Stimulated activated effector memory CD8-positive, alpha-beta T cell treated with anti-CD3 and anti-CD28 coated beads, Interleukin-12 subunit alpha, Interleukin-12 subunit beta, amount 100 ng/mL, for 72 hours (primary cell): Measurements from ENCODE around the gene SCYL3.
"Not testable (repeated sequence)": the region's sequence is repeated elsewhere in the genome, so short reads cannot be mapped to it uniquely, and the experiment has no call there.

Experiments used
- ATAC-seq: fragments of 150-1000 bp; cut with Tn5 transposase; 2 replicates; pipeline ENCODE4 v1.10.0; 2021
- DNase-seq, 2 donors: peaks; one replicate each; pipeline ENCODE4 v3.0.0; 2021 to 2022; ENCODE audit warnings: low spot score in 2 of 2
- H3K27ac Mint-ChIP-seq: one replicate; pipeline ENCODE4 v1.8.0; 2022; ENCODE audit warnings: mild to moderate bottlenecking, mixed read lengths
- H3K36me3 Mint-ChIP-seq: one replicate; pipeline ENCODE4 v1.8.0; 2022; ENCODE audit warnings: mild to moderate bottlenecking, mixed read lengths
- H3K4me1 Mint-ChIP-seq: one replicate; pipeline ENCODE4 v1.8.0; 2022; ENCODE audit warnings: mixed read lengths
- H3K4me3 Mint-ChIP-seq: one replicate; pipeline ENCODE4 v1.8.0; 2022; ENCODE audit warnings: mild to moderate bottlenecking, mixed read lengths
- H3K9me3 Mint-ChIP-seq: one replicate; pipeline ENCODE4 v1.8.0; 2022; ENCODE audit warnings: mixed read lengths

Gene SCYL3

DNA sequence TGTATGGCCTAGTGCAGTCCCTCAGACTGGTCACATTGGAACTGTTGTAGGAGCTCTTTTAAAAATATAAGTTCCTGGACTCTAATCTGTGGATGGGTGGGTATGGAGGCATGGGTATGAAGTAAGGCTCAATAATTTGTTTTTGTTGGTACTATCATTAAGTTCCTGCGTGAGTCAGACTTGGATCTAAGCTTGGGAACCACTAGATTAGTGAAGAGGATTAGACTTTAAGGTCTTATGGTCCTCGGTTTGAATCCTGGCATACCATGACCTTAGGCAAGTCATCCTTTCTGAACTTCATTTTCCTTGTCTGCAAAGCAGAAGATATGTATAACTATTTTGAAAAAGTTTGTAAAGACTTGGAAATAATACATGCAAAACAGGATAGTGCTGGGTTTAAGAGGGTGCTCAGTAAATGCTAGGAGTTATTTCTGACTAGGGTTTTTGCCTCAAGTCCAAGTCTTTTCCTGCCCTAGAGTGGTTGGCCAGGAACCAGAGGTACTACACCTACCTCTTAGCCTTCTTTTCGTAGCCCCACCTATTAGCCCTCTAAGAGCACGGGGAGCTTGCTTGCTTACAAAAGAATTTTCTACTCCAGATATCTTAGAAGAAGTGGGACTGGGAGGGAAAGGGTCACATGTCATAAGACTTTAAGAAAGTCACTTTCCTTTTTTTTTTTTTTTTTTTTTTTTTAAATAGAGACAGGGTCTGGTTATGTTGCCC lies 60.4 kb downstream of the SCYL3 start:
- Mint-ChIP-seq H3K36me3 (peaks cover 58% of the 10 kb centered on the region), H3K4me1 (no peaks in the 10 kb centered on the region), H3K4me3 (no peak overlapping the region), H3K9me3 (no peaks in the 10 kb centered on the region), H3K27ac (peak overlapping the region; percentile 3)
- ATAC-seq (no peak), DNase-seq (no peak)

DNA sequence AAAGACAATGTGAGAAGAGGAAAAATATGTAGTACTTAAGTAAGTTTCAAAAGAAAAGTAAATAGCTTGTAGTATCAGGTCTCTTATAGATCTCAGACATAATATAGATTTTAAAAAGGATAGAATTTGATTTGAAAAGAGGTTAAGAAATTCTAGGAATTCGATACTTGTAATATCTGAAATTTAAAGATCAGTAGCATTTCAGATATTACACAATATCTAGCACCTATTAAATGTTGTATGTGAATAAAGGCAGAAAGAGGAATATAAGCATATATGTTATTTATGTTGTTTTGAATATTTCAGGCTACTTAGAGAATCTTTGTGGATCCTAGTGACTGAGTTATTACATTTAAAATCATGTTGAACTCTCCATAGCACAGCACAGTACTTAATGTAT lies 64.0 kb downstream of the SCYL3 start:
- no peaks in the 10 kb centered on the region for H3K9me3 Mint-ChIP-seq
- no peak overlapping the region for H3K27ac Mint-ChIP-seq
- DNase-seq (no peak), ATAC-seq (no peak)
- H3K36me3 Mint-ChIP-seq = peaks cover 70% of the 10 kb centered on the region
- H3K4me1 Mint-ChIP-seq = no peaks in the 10 kb centered on the region
- H3K4me3 Mint-ChIP-seq = no peak overlapping the region

DNA sequence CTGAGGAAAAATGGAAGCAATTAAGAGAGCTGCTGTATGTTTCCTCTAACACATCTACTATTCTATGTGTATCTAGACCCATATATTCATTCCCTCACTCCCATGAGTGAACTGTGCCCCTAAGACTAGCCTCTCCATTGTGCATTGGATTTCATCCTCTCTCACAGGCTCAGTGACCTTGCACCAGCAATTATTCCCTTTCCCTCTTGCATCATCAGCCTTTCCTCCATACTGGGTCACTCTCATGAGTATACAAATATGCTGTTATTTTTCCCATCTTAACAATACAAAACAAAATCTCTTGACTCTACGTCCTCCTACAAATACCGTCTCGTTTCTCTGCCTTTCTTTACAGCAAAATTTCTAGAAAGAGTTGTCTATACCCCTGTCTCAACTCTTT lies 69.5 kb downstream of the SCYL3 start:
- Mint-ChIP-seq H3K4me1 (no peaks in the 10 kb centered on the region), H3K27ac (no peak overlapping the region), H3K4me3 (no peak overlapping the region), H3K36me3 (peaks cover 48% of the 10 kb centered on the region), H3K9me3 (no peaks in the 10 kb centered on the region)
- DNase-seq (no peak), ATAC-seq (no peak)

DNA sequence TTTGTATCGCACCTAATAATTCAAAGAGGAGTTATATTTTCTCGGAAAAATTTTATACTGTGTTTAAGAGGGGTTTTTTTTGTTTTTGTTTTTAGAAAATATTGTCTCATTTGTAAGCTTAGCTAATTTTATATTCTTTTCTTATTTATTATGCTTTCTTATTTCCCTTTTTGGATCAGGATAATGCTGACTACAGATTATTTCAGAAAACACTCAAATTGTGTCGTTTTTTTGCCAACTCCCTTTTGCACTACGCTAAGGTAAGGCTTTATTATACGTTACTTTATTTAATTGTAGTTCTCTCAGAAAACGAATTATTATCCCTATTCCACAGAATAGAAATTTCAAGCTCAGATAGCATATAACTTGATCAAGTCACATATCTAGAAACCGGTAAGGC lies 72.2 kb downstream of the SCYL3 start:
- ATAC-seq (no peak), DNase-seq (no peak)
- H3K36me3 Mint-ChIP-seq = peaks cover 22% of the 10 kb centered on the region
- no peak overlapping the region for H3K27ac Mint-ChIP-seq
- H3K4me1 Mint-ChIP-seq = no peaks in the 10 kb centered on the region
- H3K4me3 Mint-ChIP-seq = no peak overlapping the region
- H3K9me3 Mint-ChIP-seq = no peaks in the 10 kb centered on the region

DNA sequence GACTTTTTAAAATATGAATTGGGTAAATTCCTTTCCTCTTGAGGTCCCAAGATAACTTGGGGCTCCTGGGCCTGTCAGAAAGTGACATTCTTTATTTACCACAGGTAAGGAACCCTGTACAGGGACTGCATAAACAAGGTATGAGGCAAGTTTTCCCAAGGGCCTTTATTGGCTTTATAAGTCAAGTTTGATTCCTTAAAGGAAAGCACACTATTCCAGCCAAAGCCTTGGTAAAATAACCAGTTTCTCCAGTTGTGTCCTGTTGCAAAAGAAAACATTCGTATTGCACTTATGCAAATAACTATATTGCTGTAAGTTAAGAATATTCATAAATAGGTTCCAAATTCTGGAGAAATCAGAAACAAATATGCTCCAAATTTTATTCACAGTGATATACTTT lies 77.1 kb downstream of the SCYL3 start:
- H3K9me3 Mint-ChIP-seq = no peaks in the 10 kb centered on the region
- H3K36me3 Mint-ChIP-seq = peaks cover 13% of the 10 kb centered on the region
- no peak for DNase-seq
- ATAC-seq = no peak
- H3K27ac Mint-ChIP-seq = no peak overlapping the region
- no peak overlapping the region for H3K4me3 Mint-ChIP-seq
- H3K4me1 Mint-ChIP-seq = no peaks in the 10 kb centered on the region

DNA sequence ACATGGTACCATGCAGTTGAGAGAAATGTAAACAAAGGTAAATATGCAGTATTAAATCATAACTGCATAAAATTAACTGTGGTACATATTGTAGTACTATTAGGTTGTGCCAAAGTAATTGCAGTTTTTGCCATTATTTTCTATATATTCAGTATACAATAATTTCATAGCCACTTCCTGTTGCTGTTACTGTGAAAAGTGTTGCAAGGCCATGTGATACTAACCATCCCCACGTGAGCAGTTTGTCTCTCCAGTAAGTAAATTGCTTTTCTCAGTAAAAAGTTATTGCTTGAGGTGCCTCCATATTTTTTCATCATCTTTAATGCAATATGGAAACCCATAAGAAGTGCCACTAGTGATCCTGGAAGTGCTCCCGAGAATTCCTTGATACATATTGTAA lies 79.4 kb downstream of the SCYL3 start:
- Mint-ChIP-seq H3K9me3 (no peaks in the 10 kb centered on the region), H3K4me3 (no peak overlapping the region), H3K4me1 (no peaks in the 10 kb centered on the region), H3K27ac (no peak overlapping the region), H3K36me3 (peaks cover 26% of the 10 kb centered on the region)
- DNase-seq (no peak), ATAC-seq (no peak)

DNA sequence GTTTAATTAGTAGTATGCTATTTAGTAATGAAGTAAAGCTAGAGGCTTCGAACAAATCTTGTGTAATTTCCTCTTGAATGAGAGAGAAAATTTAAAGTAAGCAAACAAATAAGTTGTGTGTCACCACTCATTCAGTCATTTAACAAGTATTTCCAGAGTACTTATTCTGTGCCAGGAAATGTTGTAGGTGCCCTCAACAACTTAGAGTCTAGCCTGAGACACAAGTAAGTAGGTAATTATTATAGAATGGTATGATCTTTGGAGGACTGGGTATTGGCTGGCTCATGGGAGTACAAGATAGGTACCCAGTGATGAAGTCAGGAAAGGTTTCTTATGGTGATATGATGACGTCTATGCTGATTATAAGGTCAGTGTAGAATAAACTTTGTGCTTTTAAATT lies 81.6 kb downstream of the SCYL3 start:
- no peak overlapping the region for H3K27ac Mint-ChIP-seq
- H3K9me3 Mint-ChIP-seq = no peaks in the 10 kb centered on the region
- no peaks in the 10 kb centered on the region for H3K4me1 Mint-ChIP-seq
- H3K4me3 Mint-ChIP-seq = no peak overlapping the region
- ATAC-seq (no peak), DNase-seq (no peak)
- H3K36me3 Mint-ChIP-seq = peaks cover 38% of the 10 kb centered on the region

DNA sequence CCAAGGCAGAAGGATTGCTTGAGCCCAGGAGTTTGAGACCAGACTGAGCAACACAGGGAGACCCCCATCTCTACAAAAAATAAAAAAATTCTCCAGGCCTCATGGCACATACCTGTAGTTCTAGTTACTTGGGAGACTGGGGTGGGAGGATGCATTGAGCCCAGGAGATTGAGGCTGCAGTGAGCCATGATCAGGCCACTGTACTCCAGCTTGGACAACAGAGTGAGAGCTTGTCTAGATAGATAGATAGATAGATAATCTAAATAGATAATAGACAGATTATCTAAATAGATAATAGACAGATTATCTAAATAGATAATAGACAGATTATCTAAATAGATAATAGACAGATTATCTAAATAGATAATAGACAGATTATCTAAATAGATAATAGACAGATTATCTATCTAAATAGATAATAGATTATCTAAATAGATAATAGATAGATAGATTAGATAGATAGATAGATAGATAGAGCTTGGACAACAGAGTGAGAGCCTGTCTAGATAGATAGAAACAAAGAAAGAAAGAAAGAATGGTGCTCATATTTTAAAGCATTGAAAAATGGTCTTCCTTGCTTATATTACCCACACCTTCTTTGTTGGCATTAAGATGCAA lies 82.2 kb downstream of the SCYL3 start:
- not testable (repeated sequence) for DNase-seq, H3K4me3 Mint-ChIP-seq, H3K4me1 Mint-ChIP-seq, H3K27ac Mint-ChIP-seq, H3K9me3 Mint-ChIP-seq, ATAC-seq
- peaks cover 38% of the 10 kb centered on the region for H3K36me3 Mint-ChIP-seq

DNA sequence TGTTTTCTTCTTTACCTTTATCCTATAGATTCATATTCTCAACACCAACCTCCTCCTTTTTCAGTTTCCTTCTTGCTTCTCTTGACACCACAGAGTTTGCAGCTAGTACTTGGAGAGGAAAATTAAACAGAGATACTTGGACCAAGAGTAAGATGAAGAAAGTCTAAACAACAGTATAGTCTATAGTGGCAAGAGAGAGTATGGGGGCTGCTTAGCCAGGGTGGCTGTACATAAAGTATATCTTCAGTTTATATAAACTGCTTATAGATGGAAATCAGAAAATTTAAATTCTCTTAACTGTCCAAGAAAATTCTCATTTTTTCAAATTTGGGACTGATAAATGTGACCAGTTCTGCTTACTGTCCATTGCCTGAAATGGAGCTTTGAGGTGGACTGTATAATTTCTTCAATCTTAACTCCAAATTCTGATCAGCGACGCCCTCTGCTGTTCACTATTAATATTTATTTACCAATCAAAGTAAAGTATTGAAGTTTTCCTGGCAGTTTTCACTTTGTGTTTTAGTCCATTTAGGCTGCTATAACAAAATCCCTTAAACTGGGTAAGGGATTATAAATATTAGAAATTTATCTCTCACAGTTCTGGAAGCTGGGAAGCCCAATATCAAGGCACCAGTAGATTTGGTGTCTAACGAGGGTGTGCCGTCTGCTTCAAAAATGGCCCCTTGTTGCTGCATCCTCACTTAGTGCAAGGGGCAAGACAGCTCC lies 84.2 kb downstream of the SCYL3 start:
- no peak for DNase-seq
- Mint-ChIP-seq H3K4me3 (no peak overlapping the region), H3K36me3 (peaks cover 47% of the 10 kb centered on the region), H3K9me3 (no peaks in the 10 kb centered on the region), H3K4me1 (no peaks in the 10 kb centered on the region), H3K27ac (no peak overlapping the region)
- ATAC-seq = no peak

DNA sequence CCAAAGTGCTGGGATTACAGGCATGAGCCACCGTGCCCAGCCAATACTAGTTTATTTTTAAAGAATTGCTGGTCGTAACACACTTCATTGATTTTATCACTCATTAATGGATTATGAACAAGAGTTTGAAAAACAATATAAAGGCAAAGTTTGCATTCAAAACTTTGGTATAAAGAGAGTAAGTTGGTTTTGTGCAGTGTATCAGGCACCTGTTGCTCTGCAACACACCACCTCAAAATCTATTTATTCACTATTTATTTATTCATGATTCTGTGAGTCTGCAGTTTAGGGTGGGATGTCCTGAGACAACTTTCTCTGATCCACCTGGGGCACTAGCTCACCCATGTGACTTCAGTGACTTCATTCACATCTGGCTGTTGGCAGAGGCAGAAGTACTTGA lies 88.8 kb downstream of the SCYL3 start:
- ATAC-seq = no peak
- no peak for DNase-seq
- H3K36me3 Mint-ChIP-seq = peaks cover 62% of the 10 kb centered on the region
- H3K4me3 Mint-ChIP-seq = no peak overlapping the region
- H3K9me3 Mint-ChIP-seq = no peaks in the 10 kb centered on the region
- no peaks in the 10 kb centered on the region for H3K4me1 Mint-ChIP-seq
- H3K27ac Mint-ChIP-seq = no peak overlapping the region

DNA sequence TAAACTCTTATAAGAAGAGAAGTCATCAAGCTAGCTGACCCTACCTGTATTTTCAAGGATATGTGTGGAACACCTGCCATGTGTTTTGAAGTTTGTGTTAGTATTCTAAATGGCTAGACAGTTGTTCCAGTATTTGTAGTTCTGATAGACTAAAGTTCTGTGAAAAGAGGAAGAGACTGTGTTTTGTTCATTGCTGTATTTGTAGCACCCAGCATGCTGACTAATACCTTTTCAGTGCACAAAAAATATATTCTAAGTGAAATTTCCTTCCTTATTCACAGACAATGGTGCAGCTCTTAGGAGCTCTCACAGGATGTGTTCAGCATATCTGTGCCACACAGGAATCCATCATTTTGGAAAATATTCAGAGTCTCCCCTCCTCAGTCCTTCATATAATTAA lies 90.8 kb downstream of the SCYL3 start:
- Mint-ChIP-seq H3K27ac (no peak overlapping the region), H3K4me1 (no peaks in the 10 kb centered on the region), H3K9me3 (no peaks in the 10 kb centered on the region), H3K4me3 (no peak overlapping the region), H3K36me3 (peaks cover 65% of the 10 kb centered on the region)
- ATAC-seq (no peak), DNase-seq (no peak)
